C4-2B (cell line): Measurements from ENCODE around the gene EPC1.

Source experiments
- ZFX ChIP-seq: fragments of 450-650 bp; IDR thresholded peaks from 2 replicates; pipeline ENCODE4 v1.6.1; 2017
- TF ChIP-seq, protein P1 (sequence below): fragments of 450-650 bp; conservative IDR thresholded peaks from 2 replicates; pipeline ENCODE4 v1.5.1; 2017; ENCODE audit warnings: mild to moderate bottlenecking

DNA sequence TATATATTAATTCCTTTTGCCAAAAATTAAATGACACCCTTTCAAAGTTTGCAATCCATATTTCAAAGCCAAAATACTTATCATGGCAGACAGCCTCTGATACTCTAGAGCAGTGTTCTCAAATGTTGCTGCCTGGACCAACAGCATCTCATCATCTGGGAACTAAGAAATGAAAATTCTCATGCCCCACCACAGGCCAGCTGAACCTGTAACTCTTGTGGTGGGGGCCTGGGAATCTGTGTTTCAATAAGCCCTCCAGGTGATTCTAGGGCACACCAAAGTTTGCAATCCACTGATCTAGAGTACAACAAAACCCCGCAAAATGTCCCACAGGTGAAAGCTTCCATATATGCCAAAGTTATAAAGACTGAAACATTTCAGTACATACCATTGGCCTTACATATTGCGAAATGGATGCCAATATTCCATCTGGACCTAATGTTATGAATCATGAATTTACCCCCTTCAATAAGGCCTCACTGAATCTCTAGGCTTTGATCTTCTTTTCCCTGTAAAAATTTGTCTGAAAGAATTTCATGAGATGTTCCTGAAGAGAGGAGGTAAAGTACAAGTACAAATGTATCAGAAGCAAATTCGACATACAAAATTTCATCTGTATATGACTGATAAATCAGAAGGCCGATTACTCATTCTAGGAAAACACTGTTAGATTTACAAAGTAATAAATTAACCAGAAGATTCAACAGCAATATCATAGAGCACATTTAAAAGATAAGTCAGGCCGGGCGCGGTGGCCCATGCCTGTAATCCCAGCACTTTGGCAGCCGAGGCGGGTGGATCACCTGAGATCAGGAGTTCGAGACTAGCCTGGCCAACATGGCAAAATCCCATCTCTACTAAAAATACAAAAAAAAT, 25.3 kb upstream of the EPC1 start:
- TF ChIP-seq, protein P1, sequence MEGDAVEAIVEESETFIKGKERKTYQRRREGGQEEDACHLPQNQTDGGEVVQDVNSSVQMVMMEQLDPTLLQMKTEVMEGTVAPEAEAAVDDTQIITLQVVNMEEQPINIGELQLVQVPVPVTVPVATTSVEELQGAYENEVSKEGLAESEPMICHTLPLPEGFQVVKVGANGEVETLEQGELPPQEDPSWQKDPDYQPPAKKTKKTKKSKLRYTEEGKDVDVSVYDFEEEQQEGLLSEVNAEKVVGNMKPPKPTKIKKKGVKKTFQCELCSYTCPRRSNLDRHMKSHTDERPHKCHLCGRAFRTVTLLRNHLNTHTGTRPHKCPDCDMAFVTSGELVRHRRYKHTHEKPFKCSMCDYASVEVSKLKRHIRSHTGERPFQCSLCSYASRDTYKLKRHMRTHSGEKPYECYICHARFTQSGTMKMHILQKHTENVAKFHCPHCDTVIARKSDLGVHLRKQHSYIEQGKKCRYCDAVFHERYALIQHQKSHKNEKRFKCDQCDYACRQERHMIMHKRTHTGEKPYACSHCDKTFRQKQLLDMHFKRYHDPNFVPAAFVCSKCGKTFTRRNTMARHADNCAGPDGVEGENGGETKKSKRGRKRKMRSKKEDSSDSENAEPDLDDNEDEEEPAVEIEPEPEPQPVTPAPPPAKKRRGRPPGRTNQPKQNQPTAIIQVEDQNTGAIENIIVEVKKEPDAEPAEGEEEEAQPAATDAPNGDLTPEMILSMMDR = no peak
- no peak for TF ChIP-seq ZFX
